GM19025 (cell line): ENCODE results near the gene BCL7A.

Source experiments
- ATAC-seq: cut with Tn5 transposase; IDR thresholded peaks from one replicate; pipeline ENCODE4 v1.9.1; 2021; ENCODE audit warnings: mild to moderate bottlenecking, low read depth, moderate library complexity; ENCODE audit not compliant: unreplicated experiment

Gene BCL7A

GRCh38 chr12:122072031-122072970 is 50.6 kb downstream of the BCL7A start:
- ATAC-seq = no peak

- no peak for ATAC-seq
Observed at GRCh38 chr12:122073815-122074214, 52.1 kb downstream of the BCL7A start.

GRCh38 chr12:122076743-122077495 is 55.2 kb downstream of the BCL7A start:
- ATAC-seq = no peak

- peak; percentile 90 for ATAC-seq
Observed at GRCh38 chr12:122078141-122079032, 56.7 kb downstream of the BCL7A start, which contains the start of gene MLXIP. MLXIP (plus strand) TSS chr12:122078756; CDS start chr12:122078854, 98 bp downstream.

GRCh38 chr12:122079033-122079531 is 57.4 kb downstream of the BCL7A start:
- peak; percentile 11 for ATAC-seq

GRCh38 chr12:122079532-122080081 is 57.9 kb downstream of the BCL7A start:
- no peak for ATAC-seq

- no peak for ATAC-seq
Observed at GRCh38 chr12:122080149-122081082, 58.7 kb downstream of the BCL7A start.

- no peak for ATAC-seq
Observed at GRCh38 chr12:122081083-122081696, 59.5 kb downstream of the BCL7A start.

- no peak for ATAC-seq
Observed at GRCh38 chr12:122081697-122082221, 60.1 kb downstream of the BCL7A start.

GRCh38 chr12:122082621-122083356 is 61.1 kb downstream of the BCL7A start:
- ATAC-seq = no peak

- no peak for ATAC-seq
Observed at GRCh38 chr12:122084857-122085405, 63.2 kb downstream of the BCL7A start.

- no peak for ATAC-seq
Observed at GRCh38 chr12:122085591-122085990, 63.9 kb downstream of the BCL7A start.

- no peak for ATAC-seq
Observed at GRCh38 chr12:122086116-122086515, 64.4 kb downstream of the BCL7A start.

GRCh38 chr12:122086641-122087285 is 65.1 kb downstream of the BCL7A start:
- no peak for ATAC-seq

GRCh38 chr12:122087431-122088178 is 65.9 kb downstream of the BCL7A start:
- no peak for ATAC-seq
